Trophoblast cell (in vitro differentiated cells and primary cell): Measurements from ENCODE around the gene MFAP2.

Experiments
- DNase-seq, 2 donors: peaks; one replicate each; pipeline ENCODE4 v3.0.0-alpha.2; 2016
- H2AFZ ChIP-seq: 2 replicates; pipeline ENCODE4 v1.6.1; 2013; ENCODE audit warnings: low read length, moderate library complexity, mild to moderate bottlenecking; ENCODE audit not compliant: insufficient read depth, poor library complexity
- H2AK5ac ChIP-seq: 2 replicates; pipeline ENCODE4 v1.6.1; 2013; ENCODE audit warnings: mild to moderate bottlenecking, low read length
- H2BK120ac ChIP-seq: 2 replicates; pipeline ENCODE4 v1.6.1; 2013; ENCODE audit warnings: low read length, mild to moderate bottlenecking, moderate library complexity; ENCODE audit not compliant: insufficient read depth, poor library complexity
- H2BK12ac ChIP-seq: 2 replicates; pipeline ENCODE4 v1.6.1; 2013; ENCODE audit warnings: mild to moderate bottlenecking, low read length, moderate library complexity
- H2BK5ac ChIP-seq: 2 replicates; pipeline ENCODE4 v1.6.1; 2013; ENCODE audit warnings: low read length, low read depth, moderate library complexity, mild to moderate bottlenecking; ENCODE audit not compliant: poor library complexity
- H3K14ac ChIP-seq: 2 replicates; pipeline ENCODE4 v1.6.1; 2013; ENCODE audit warnings: mild to moderate bottlenecking, low read length
- H3K18ac ChIP-seq: 2 replicates; pipeline ENCODE4 v1.6.1; 2013; ENCODE audit warnings: mild to moderate bottlenecking, low read length
- H3K23ac ChIP-seq: 2 replicates; pipeline ENCODE4 v1.6.1; 2013; ENCODE audit warnings: low read length
- H3K27ac ChIP-seq: 2 replicates; pipeline ENCODE4 v1.5.1; 2013; ENCODE audit warnings: low read depth, mild to moderate bottlenecking, inconsistent platforms, low read length, moderate library complexity
- H3K27me3 ChIP-seq: 2 replicates; pipeline ENCODE4 v1.6.1; 2013; ENCODE audit warnings: inconsistent platforms, mild to moderate bottlenecking, low read length, moderate library complexity; ENCODE audit not compliant: insufficient read depth
- H3K36me3 ChIP-seq, 2 experiments: 1 replicate in 1 of 2; 2 replicates in 1 of 2; pipeline ENCODE4 v1.6.1; 2013; ENCODE audit warnings: low read length in 2 of 2, mild to moderate bottlenecking in 2 of 2, moderate library complexity in 1 of 2; ENCODE audit not compliant: insufficient read depth in 2 of 2, control insufficient read depth in 1 of 2
- H3K4ac ChIP-seq: 2 replicates; pipeline ENCODE4 v1.6.1; 2013; ENCODE audit warnings: low read depth, mild to moderate bottlenecking, low read length, moderate library complexity
- H3K4me1 ChIP-seq, 2 experiments: 1 replicate in 1 of 2; 2 replicates in 1 of 2; pipeline ENCODE4 v1.6.1; 2013; ENCODE audit warnings: low read length in 2 of 2, mild to moderate bottlenecking in 2 of 2, moderate library complexity in 1 of 2; ENCODE audit not compliant: insufficient read depth in 2 of 2, control insufficient read depth in 1 of 2
- H3K4me2 ChIP-seq: 2 replicates; pipeline ENCODE4 v1.6.1; 2013; ENCODE audit warnings: inconsistent platforms, mild to moderate bottlenecking, low read length, moderate library complexity
- H3K4me3 ChIP-seq: 2 replicates; pipeline ENCODE4 v1.5.1; 2013; ENCODE audit warnings: mild to moderate bottlenecking, low read depth, low read length, inconsistent platforms
- H3K79me1 ChIP-seq: one replicate; pipeline ENCODE4 v1.6.1; 2013; ENCODE audit warnings: low read length
- H3K79me2 ChIP-seq: 2 replicates; pipeline ENCODE4 v1.6.1; 2013; ENCODE audit warnings: low read length, mild to moderate bottlenecking; ENCODE audit not compliant: control insufficient read depth, insufficient read depth, poor library complexity
- H3K9ac ChIP-seq: 2 replicates; pipeline ENCODE4 v1.6.1; 2013; ENCODE audit warnings: mild to moderate bottlenecking, low read length
- H3K9me3 ChIP-seq: 2 replicates; pipeline ENCODE4 v1.6.1; 2013; ENCODE audit warnings: low read depth, mild to moderate bottlenecking, control low read depth, inconsistent platforms, low read length; ENCODE audit not compliant: insufficient read depth
- H4K12ac ChIP-seq: 2 replicates; pipeline ENCODE4 v1.6.1; 2013; ENCODE audit warnings: low read depth, mild to moderate bottlenecking, low read length, moderate library complexity
- H4K8ac ChIP-seq: 2 replicates; pipeline ENCODE4 v1.6.1; 2013; ENCODE audit warnings: low read depth, mild to moderate bottlenecking, low read length, moderate library complexity
- H4K91ac ChIP-seq: one replicate; pipeline ENCODE4 v1.6.1; 2013; ENCODE audit warnings: low read depth, mild to moderate bottlenecking, low read length, moderate library complexity
- WGBS: extraction: QIAGEN DNeasy Blood & Tissue Kit; methylation state at CpG from one replicate; pipeline ENCODE4 v1.1.7; 2013; ENCODE audit warnings: missing lambda C conversion rate; ENCODE audit not compliant: insufficient read length, insufficient coverage; ENCODE audit errors: extremely low coverage; 5-methylcytosine and 5-hydroxymethylcytosine counted together

MFAP2 gene

DNA sequence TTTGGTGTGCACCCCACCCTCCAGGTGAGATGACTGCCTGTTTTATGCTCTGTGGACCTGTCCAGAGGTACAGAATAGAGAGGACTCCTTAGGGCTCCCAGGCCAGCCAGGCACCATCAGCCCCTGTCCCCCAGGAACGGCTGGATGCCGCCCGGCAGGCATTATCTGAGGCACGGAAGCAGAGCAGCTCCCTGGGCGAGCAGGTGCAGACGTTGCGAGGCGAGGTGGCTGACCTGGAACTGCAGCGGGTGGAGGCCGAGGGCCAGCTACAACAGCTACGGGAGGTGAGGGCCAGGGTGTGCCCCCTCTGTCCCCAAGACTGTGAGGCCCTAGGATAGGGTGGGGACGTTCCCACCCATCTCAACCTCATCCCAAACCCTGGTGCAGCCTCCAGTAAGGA, 10.8 kb downstream of the MFAP2 start:
- Histone ChIP-seq H2AK5ac (no peak overlapping the region), H3K4me3 (no peak overlapping the region), H3K4me2 (no peak overlapping the region), H3K4me1 (peaks cover 0 to 5% of the 10 kb centered on the region in 2 experiments), H3K27ac (no peak overlapping the region), H2BK5ac (no peak overlapping the region), H4K91ac (no peak overlapping the region), H3K79me2 (no peaks in the 10 kb centered on the region), H4K12ac (no peak overlapping the region), H2BK12ac (no peak overlapping the region), H2BK120ac (no peak overlapping the region), H3K79me1 (no peaks in the 10 kb centered on the region), H4K8ac (no peak overlapping the region), H3K9me3 (peaks cover 5% of the 10 kb centered on the region), H3K23ac (no peak overlapping the region), H2AFZ (no peak overlapping the region), H3K4ac (no peak overlapping the region), H3K9ac (no peak overlapping the region), H3K27me3 (no peaks in the 10 kb centered on the region), H3K36me3 (peaks cover 17 to 32% of the 10 kb centered on the region in 2 experiments), H3K18ac (no peak overlapping the region), H3K14ac (no peak overlapping the region)
- WGBS = no CpG with 5 or more reads among the region's 12 CpGs
- DNase-seq = no peak

DNA sequence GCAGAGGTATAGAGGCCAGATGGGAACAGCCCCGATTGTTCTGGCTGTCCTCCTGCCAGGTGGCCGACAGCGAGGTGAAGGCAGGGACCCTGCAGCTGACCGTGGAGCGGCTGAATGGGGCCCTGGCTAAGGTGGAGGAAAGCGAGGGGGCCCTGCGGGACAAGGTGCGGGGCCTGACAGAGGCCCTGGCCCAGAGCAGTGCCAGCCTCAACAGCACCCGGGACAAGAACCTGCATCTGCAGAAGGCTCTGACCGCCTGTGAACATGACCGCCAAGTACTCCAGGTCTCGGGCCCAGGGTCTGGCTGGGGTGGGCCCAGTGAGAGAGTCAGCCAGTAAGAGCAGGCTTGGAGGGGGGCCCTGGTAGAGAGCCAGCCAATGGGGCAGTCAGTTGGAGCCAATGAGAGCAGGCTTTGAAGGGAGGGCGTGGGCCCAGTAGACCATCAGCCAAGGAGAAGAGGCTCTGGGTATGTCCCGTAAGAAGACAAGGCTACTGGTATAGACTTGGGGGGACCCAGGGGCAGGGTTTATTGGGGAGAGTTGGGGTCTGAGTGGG, 11.3 kb downstream of the MFAP2 start:
- Histone ChIP-seq H2AK5ac (no peak overlapping the region), H2BK120ac (no peak overlapping the region), H3K14ac (no peak overlapping the region), H3K4me2 (no peak overlapping the region), H3K27ac (no peak overlapping the region), H4K91ac (no peak overlapping the region), H3K4ac (no peak overlapping the region), H3K79me2 (no peaks in the 10 kb centered on the region), H3K4me1 (peaks cover 0 to 5% of the 10 kb centered on the region in 2 experiments), H3K79me1 (no peaks in the 10 kb centered on the region), H3K27me3 (no peaks in the 10 kb centered on the region), H3K9ac (no peak overlapping the region), H4K8ac (no peak overlapping the region), H2BK5ac (no peak overlapping the region), H2AFZ (no peak overlapping the region), H2BK12ac (no peak overlapping the region), H4K12ac (no peak overlapping the region), H3K18ac (no peak overlapping the region), H3K9me3 (peaks cover 5% of the 10 kb centered on the region), H3K23ac (no peak overlapping the region), H3K36me3 (peaks cover 17 to 32% of the 10 kb centered on the region in 2 experiments), H3K4me3 (no peak overlapping the region)
- DNase-seq = no peak
- no CpG with 5 or more reads among the region's 14 CpGs for WGBS

- Histone ChIP-seq H2BK120ac (no peak overlapping the region), H3K4me2 (no peak overlapping the region), H3K9ac (no peak overlapping the region), H3K79me2 (no peaks in the 10 kb centered on the region), H3K18ac (no peak overlapping the region), H4K12ac (no peak overlapping the region), H3K27ac (no peak overlapping the region), H3K4me3 (no peak overlapping the region), H3K36me3 (peaks cover 15 to 29% of the 10 kb centered on the region in 2 experiments), H2AFZ (no peak overlapping the region), H2BK5ac (no peak overlapping the region), H4K8ac (no peak overlapping the region), H2BK12ac (no peak overlapping the region), H3K14ac (no peak overlapping the region), H3K27me3 (no peaks in the 10 kb centered on the region), H3K4ac (no peak overlapping the region), H2AK5ac (no peak overlapping the region), H4K91ac (no peak overlapping the region), H3K9me3 (peaks cover 5% of the 10 kb centered on the region), H3K23ac (no peak overlapping the region), H3K79me1 (no peaks in the 10 kb centered on the region), H3K4me1 (peaks cover 0 to 5% of the 10 kb centered on the region in 2 experiments)
- no peak for DNase-seq
- no CpG with 5 or more reads among the region's 3 CpGs for WGBS
Measured at GRCh38 chr1:16968372-16968771, 12.0 kb downstream of the MFAP2 start.

DNA sequence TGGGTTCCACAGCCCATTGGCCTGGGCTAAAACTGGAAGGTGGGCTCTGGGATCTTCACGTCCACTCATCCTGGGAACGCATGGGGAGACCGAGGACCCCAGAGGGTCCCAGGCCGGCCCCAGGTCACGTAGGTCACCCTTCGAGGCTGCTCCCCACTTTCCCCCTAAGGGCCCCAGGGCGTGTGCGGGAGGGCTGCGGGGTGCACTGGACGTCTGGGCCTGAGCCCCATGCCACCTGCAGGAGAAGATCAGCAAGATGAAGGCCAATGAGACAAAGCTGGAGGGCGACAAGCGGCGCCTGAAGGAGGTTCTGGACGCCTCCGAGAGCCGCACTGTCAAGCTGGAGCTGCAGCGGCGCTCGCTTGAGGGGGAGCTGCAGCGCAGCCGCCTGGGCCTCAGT, 12.5 kb downstream of the MFAP2 start:
- Histone ChIP-seq H2BK5ac (no peak overlapping the region), H3K36me3 (peaks cover 11 to 25% of the 10 kb centered on the region in 2 experiments), H4K8ac (no peak overlapping the region), H2BK120ac (no peak overlapping the region), H4K91ac (no peak overlapping the region), H3K9me3 (peaks cover 5% of the 10 kb centered on the region), H3K4me2 (no peak overlapping the region), H3K4ac (no peak overlapping the region), H2BK12ac (no peak overlapping the region), H3K4me3 (no peak overlapping the region), H3K27ac (no peak overlapping the region), H3K23ac (no peak overlapping the region), H3K9ac (no peak overlapping the region), H3K14ac (no peak overlapping the region), H3K27me3 (no peaks in the 10 kb centered on the region), H3K18ac (no peak overlapping the region), H4K12ac (no peak overlapping the region), H2AFZ (no peak overlapping the region), H2AK5ac (no peak overlapping the region), H3K79me2 (no peaks in the 10 kb centered on the region), H3K4me1 (peaks cover 0 to 5% of the 10 kb centered on the region in 2 experiments), H3K79me1 (no peaks in the 10 kb centered on the region)
- WGBS = no CpG with 5 or more reads among the region's 21 CpGs
- no peak for DNase-seq
